Duodenal mucosa (tissue), 2 donors: ENCODE measurements around the gene C1orf116.
A peak's percentile ranks its signal among the peaks of the same experiment; 100 is the strongest.

Experiments
- H3K27ac ChIP-seq: one replicate; pipeline ENCODE4 v1.7.0; 2013; ENCODE audit warnings: low read depth, low read length
- H3K27me3 ChIP-seq, 2 donors: one replicate each; pipeline ENCODE4 v1.7.0; 2013; ENCODE audit warnings: low read length in 2 of 2, control low read depth in 1 of 2; ENCODE audit not compliant: insufficient read depth in 2 of 2, control insufficient read depth in 1 of 2
- H3K36me3 ChIP-seq, 2 donors: one replicate each; pipeline ENCODE4 v1.7.0; 2013; ENCODE audit warnings: low read length in 2 of 2, control low read depth in 1 of 2; ENCODE audit not compliant: insufficient read depth in 2 of 2, control insufficient read depth in 1 of 2
- H3K4me1 ChIP-seq, 2 donors: one replicate each; pipeline ENCODE4 v1.7.0; 2013; ENCODE audit warnings: low read length in 2 of 2, control low read depth in 1 of 2; ENCODE audit not compliant: insufficient read depth in 2 of 2, control insufficient read depth in 1 of 2
- H3K4me3 ChIP-seq, 2 donors: one replicate each; pipeline ENCODE4 v1.7.0; 2013; ENCODE audit warnings: low read length in 2 of 2, low read depth in 1 of 2
- H3K9ac ChIP-seq, 2 donors: one replicate each; pipeline ENCODE4 v1.7.0; 2013; ENCODE audit warnings: low read length in 2 of 2, low read depth in 1 of 2
- H3K9me3 ChIP-seq, 2 donors: one replicate each; pipeline ENCODE4 v1.7.0; 2013; ENCODE audit warnings: low read length in 2 of 2, control low read depth in 1 of 2; ENCODE audit not compliant: control insufficient read depth in 1 of 2

C1orf116 gene

GRCh38 chr1:207060596-207060995, 28.0 kb upstream of the C1orf116 start:
- Histone ChIP-seq H3K4me3 (no peak overlapping the region), H3K27ac (no peak overlapping the region), H3K36me3 (peaks cover 36 to 50% of the 10 kb centered on the region in 2 donors), H3K4me1 (peaks cover 11 to 33% of the 10 kb centered on the region in 2 donors), H3K9me3 (no peaks in the 10 kb centered on the region), H3K27me3 (no peaks in the 10 kb centered on the region), H3K9ac (no peak overlapping the region)

- H3K36me3 ChIP-seq, result peaks cover 36 to 46% of the 10 kb centered on the region in 2 donors
- H3K9ac ChIP-seq, result no peak overlapping the region
- peaks cover 16 to 37% of the 10 kb centered on the region in 2 donors for H3K4me1 ChIP-seq
- no peak overlapping the region for H3K27ac ChIP-seq
- no peaks in the 10 kb centered on the region for H3K27me3 ChIP-seq
- no peak overlapping the region for H3K4me3 ChIP-seq
- no peaks in the 10 kb centered on the region for H3K9me3 ChIP-seq
Observed at GRCh38 chr1:207059881-207060280, 27.3 kb upstream of the C1orf116 start.

GRCh38 chr1:207058878-207059867, 26.6 kb upstream of the C1orf116 start:
- no peak overlapping the region for H3K9ac ChIP-seq
- H3K4me3 ChIP-seq, result no peak overlapping the region
- no peaks in the 10 kb centered on the region for H3K9me3 ChIP-seq
- H3K27me3 ChIP-seq, result no peaks in the 10 kb centered on the region
- peaks cover 33 to 41% of the 10 kb centered on the region in 2 donors for H3K36me3 ChIP-seq
- H3K4me1 ChIP-seq, result peaks cover 14 to 40% of the 10 kb centered on the region in 2 donors
- H3K27ac ChIP-seq, result no peak overlapping the region

GRCh38 chr1:207058252-207058651, 25.7 kb upstream of the C1orf116 start:
- no peaks in the 10 kb centered on the region for H3K27me3 ChIP-seq
- peaks cover 12 to 32% of the 10 kb centered on the region in 2 donors for H3K4me1 ChIP-seq

GRCh38 chr1:207056673-207057072, 24.1 kb upstream of the C1orf116 start:
- Histone ChIP-seq H3K27ac (peak overlapping the region; percentile 75), H3K4me1 (peaks cover 21 to 33% of the 10 kb centered on the region in 2 donors), H3K27me3 (no peaks in the 10 kb centered on the region), H3K36me3 (peaks cover 9 to 16% of the 10 kb centered on the region in 2 donors), H3K4me3 (peak overlapping the region; percentile 30 to 53), H3K9me3 (no peaks in the 10 kb centered on the region), H3K9ac (peak overlapping the region; percentile 63 to 99)

More at GRCh38 chr1:207058252-207058651, 25.7 kb upstream of the C1orf116 start:
- Histone ChIP-seq H3K36me3 (peaks cover 24 to 32% of the 10 kb centered on the region in 2 donors), H3K9ac (no peak overlapping the region), H3K27ac (no peak overlapping the region), H3K9me3 (no peaks in the 10 kb centered on the region), H3K4me3 (no peak overlapping the region)

GRCh38 chr1:207055386-207056001, 22.9 kb upstream of the C1orf116 start:
- Histone ChIP-seq H3K9me3 (no peaks in the 10 kb centered on the region), H3K4me3 (peak overlapping the region; percentile 10 to 56), H3K4me1 (peaks cover 27 to 41% of the 10 kb centered on the region in 2 donors), H3K27ac (peak overlapping the region; percentile 75), H3K36me3 (peaks cover 8 to 15% of the 10 kb centered on the region in 2 donors), H3K9ac (peak overlapping the region; percentile 12 to 99), H3K27me3 (no peaks in the 10 kb centered on the region)

GRCh38 chr1:207054491-207054890, 21.9 kb upstream of the C1orf116 start:
- no peaks in the 10 kb centered on the region for H3K9me3 ChIP-seq
- H3K27me3 ChIP-seq, result no peaks in the 10 kb centered on the region
- peak overlapping the region; percentile 45 to 56 for H3K4me3 ChIP-seq
- peaks cover 3 to 7% of the 10 kb centered on the region in 2 donors for H3K36me3 ChIP-seq
- peak overlapping the region; percentile 10 to 99 for H3K9ac ChIP-seq
- peak overlapping the region; percentile 61 for H3K27ac ChIP-seq
- H3K4me1 ChIP-seq, result peaks cover 30 to 44% of the 10 kb centered on the region in 2 donors

GRCh38 chr1:207052911-207053769, 20.6 kb upstream of the C1orf116 start, which contains the start of gene PFKFB2:
TSS of gene PFKFB2 (plus strand) at chr1:207053275. CDS start at chr1:207054718, 1,443 bp downstream.
- Histone ChIP-seq H3K27me3 (no peaks in the 10 kb centered on the region), H3K27ac (peak within 1 kb of the TSS; percentile 90), H3K9ac (peak within 1 kb of the TSS; percentile 85 to 99), H3K4me3 (peak within 1 kb of the TSS; percentile 82 to 86), H3K4me1 (peaks cover 37 to 45% of the 10 kb centered on the region in 2 donors), H3K9me3 (no peaks in the 10 kb centered on the region), H3K36me3 (peaks cover 12 to 15% of the 10 kb centered on the region in 2 donors)

GRCh38 chr1:207051191-207051943, 18.8 kb upstream of the C1orf116 start, which contains the start of gene YOD1:
TSS of gene YOD1 (minus strand) at chr1:207051208. CDS start at chr1:207051030, 178 bp downstream.
- Histone ChIP-seq H3K4me1 (peaks cover 37 to 52% of the 10 kb centered on the region in 2 donors), H3K4me3 (peak within 1 kb of the TSS; percentile 90 to 93), H3K27ac (peak within 1 kb of the TSS; percentile 85), H3K36me3 (peaks cover 14 to 18% of the 10 kb centered on the region in 2 donors), H3K9me3 (no peaks in the 10 kb centered on the region), H3K9ac (peak within 1 kb of the TSS; percentile 97), H3K27me3 (no peaks in the 10 kb centered on the region)
